Ishikawa (cell line): Measurements from ENCODE around the gene PDE1C.

Source experiments
- CREB1 ChIP-seq: IDR thresholded peaks from 2 replicates; pipeline ENCODE4 v1.6.1; 2012; ENCODE audit warnings: low read depth
- EP300 ChIP-seq: IDR thresholded peaks from 2 replicates; pipeline ENCODE4 v1.6.1; 2012; ENCODE audit warnings: borderline replicate concordance
- MAX ChIP-seq: IDR thresholded peaks from 2 replicates; pipeline ENCODE4 v1.6.1; 2012
- RAD21 ChIP-seq: IDR thresholded peaks from 2 replicates; pipeline ENCODE4 v1.6.1; 2012; ENCODE audit warnings: low read depth

GRCh38 chr7:31850601-31851000 lies 219.6 kb downstream of the PDE1C start:
- TF ChIP-seq RAD21 (no peak), EP300 (no peak), CREB1 (no peak), MAX (no peak)
